ENCODE measurements around the gene MFSD1. TPM values are rescaled to one million over a fixed set of nuclear protein-coding genes. Genes with fewer than 3 reads are reported as not detected.

MFSD1 gene, protein sequence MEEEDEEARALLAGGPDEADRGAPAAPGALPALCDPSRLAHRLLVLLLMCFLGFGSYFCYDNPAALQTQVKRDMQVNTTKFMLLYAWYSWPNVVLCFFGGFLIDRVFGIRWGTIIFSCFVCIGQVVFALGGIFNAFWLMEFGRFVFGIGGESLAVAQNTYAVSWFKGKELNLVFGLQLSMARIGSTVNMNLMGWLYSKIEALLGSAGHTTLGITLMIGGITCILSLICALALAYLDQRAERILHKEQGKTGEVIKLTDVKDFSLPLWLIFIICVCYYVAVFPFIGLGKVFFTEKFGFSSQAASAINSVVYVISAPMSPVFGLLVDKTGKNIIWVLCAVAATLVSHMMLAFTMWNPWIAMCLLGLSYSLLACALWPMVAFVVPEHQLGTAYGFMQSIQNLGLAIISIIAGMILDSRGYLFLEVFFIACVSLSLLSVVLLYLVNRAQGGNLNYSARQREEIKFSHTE
- 139 and 228 TPM in 2 replicates for total RNA-seq

DNA sequence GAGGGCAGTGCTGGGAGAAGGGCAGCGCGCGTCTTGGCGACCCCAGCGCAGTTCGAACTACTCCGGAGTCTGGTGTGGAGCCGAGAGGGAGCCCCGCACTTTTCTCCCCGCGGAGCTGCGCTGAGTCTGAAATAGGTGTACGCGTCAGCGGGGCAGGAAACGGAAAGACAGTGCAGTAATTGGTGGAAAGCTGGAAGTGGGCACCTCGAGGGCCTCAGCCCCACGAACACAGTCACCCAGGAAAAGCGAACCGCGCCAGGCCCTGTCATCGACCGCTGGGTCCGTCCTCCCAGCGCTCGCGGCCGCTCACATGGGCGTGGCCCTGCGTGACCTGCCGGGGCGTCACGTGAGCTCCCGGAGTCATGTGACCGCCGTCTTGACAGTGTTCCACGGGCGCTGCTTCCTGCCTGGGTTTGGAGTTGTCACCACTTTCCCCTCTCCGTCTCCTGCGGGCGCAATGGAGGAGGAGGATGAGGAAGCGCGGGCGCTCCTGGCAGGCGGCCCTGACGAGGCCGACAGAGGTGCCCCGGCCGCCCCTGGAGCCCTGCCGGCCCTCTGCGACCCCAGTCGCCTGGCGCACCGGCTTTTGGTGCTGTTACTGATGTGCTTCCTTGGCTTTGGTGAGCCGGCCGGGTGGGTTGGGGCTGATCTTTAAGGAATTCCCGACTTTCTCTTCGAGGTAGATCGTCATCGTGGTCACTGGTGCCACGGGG is at the start of gene MFSD1:
MFSD1 (plus strand) TSS at position 359 of the 713 bp plus-strand sequence; CDS start at position 458, 99 bp downstream.

Other genes starting within 250 kb of the MFSD1 start
- gene MLF1, start 230.9 kb upstream of the MFSD1 start, total RNA-seq = 10.2 and 13.7 TPM in 2 replicates
- 44.5 and 60.7 TPM in 2 replicates for gene GFM1, start 157.5 kb upstream of the MFSD1 start, total RNA-seq
- 115 and 116 TPM in 2 replicates for gene LXN, start 129.4 kb upstream of the MFSD1 start, total RNA-seq
- 10.9 and 43.9 TPM in 2 replicates for gene RARRES1, start 69.6 kb upstream of the MFSD1 start, total RNA-seq